HG03378 (cell line): ENCODE results near the gene AP5Z1.
A peak's percentile ranks its signal among the peaks of the same experiment; 100 is the strongest.

Experiments used
- ATAC-seq: cut with Tn5 transposase; IDR thresholded peaks from one replicate; pipeline ENCODE4 v1.9.1; 2021; ENCODE audit warnings: mild to moderate bottlenecking, moderate library complexity; ENCODE audit not compliant: unreplicated experiment

AP5Z1 gene

DNA sequence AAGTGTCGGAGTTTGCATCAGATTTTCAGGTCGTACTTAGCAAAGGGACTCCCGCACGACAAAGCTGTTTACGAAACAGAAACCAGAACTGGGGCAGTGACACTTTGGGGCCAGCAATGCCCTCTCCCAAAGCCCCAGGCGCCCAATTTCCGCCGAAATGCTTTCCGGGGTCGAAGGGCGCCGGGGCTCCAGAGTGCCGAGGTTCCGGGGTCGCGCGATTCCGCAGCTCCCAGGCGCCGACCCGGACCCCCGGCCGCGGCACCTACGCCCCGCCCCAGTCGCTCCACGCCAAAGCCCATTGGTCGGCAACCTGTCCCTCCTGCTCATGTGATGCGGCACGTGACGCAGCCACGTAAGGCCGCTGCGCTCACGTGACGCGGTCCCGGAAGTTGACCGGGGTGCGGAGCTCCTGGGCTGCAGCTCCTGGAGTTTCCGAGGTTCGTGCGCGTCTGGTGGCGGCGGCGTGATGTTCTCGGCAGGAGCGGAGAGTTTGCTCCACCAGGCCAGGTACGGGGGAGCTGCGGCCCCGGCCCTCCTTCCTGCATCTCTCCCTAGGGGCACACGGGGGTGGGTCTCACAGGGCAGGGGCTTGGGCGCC lies at the start of gene AP5Z1:
Gene AP5Z1 (plus strand): TSS at position 374 of the 598 bp plus-strand sequence. CDS start 93 bp downstream, at position 467.
- peak; percentile 66 for ATAC-seq

DNA sequence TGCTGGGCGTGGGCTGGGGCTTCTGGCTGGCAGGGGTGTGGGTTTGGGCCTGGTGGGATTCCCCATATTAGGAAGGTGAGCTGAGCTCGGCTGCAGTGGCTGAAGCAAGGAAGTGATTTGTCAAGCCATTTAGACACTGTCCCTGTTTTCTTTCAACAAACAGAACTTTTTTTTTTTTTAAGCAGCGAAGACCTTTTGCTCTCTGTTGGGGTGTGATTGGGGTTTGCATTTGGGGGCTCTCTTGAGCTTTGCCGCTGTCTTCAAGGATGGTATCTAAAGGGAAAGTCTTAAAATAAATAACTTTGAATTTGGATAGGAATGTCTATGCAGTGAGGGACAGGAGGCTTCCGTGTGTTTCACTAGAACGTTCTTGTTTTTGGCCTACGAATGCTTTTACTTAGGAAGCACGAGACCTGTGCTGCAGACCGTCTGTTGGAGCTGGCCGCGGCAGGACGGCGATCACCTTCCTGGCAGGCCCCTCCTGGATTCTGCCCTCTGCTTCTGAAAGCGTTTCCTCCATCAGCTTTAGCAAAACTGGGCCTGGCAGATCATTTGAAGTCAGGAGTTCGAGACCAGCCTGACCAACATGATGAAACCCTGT lies 49.5 kb upstream of the AP5Z1 start:
- ATAC-seq, result no peak

- no peak for ATAC-seq
Observed at GRCh38 chr7:4726566-4726965, 48.9 kb upstream of the AP5Z1 start.

DNA sequence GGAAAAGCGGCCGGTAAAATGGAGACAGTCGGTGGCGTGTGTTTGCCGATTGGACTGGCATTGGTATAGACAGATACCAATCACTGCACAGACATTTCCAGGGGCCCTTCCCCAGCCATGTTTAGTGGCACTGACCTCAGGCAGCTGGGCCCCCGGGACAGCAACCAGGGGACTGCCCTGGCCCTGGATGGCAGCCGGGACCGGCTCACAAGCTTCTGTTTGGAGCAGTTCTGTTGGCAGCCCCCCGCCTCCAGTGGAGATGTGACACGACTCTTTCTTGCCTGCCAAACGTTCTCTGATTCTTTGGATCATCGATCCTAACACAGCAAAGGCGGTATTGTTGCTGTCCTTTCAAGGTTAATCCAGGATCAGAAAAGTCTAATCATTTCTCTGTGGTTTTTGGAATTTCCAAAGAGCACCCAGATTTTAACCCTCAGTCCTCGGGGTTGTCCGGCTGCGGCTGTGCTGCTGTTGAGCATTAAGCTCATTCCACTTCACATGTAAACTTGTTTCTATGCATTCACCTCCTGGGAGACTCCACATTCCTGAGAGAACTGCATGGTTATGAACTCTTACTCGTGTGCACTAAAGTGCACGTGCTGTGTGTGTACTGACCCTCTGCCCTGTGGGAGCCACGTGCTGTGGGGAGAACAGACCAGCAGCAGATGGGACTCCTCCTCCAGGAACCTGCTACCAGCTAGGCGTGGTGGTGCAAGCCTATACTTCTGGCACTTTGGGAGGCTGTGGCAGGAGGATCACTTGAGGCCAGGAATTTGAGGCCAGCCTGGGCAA lies 47.3 kb upstream of the AP5Z1 start:
- no peak for ATAC-seq

GRCh38 chr7:4729266-4729665 lies 46.2 kb upstream of the AP5Z1 start:
- ATAC-seq, result no peak

DNA sequence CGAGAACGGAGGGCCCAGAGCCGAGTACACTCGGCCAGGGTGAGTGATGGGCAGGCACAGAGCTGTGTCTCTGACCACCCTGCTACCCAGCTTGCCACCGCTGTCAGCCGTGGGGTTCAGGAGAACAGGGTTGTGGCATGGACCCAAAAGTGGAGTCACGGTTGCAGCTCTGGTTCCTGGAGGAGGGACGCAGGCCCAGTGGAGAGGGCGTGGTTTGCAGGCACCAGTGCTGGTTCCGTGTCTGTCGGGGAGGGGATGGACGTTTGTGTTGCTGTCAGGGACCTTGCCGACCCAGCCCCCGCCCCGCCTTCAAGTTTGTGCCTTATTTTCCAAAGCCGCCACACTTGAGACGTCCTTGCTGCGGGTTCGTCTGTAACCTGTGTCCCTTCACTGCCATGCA lies 45.1 kb upstream of the AP5Z1 start:
- ATAC-seq, result no peak

DNA sequence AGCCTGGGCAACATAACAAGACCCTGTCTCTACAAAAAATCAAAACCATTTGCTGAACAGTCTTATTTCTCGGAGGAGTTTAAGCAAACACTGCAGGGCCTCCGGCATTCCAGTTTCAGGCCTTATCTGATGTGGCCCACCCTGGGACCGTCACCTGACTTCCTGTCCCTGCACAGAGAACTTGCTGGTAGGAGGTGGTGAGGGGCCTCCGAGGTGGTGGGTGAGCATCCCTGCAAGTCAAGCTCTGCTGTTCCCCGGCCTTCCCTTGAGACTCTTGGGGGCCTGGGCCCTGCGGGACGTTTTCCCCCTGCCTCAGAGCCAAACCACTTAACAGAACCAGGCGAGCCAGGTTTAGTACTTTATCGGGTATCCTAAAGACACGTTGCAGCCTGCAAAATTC lies 44.5 kb upstream of the AP5Z1 start:
- no peak for ATAC-seq

- no peak for ATAC-seq
Observed at GRCh38 chr7:4731803-4732202, 43.6 kb upstream of the AP5Z1 start.

GRCh38 chr7:4733936-4734528 lies 41.4 kb upstream of the AP5Z1 start:
- ATAC-seq, result no peak

DNA sequence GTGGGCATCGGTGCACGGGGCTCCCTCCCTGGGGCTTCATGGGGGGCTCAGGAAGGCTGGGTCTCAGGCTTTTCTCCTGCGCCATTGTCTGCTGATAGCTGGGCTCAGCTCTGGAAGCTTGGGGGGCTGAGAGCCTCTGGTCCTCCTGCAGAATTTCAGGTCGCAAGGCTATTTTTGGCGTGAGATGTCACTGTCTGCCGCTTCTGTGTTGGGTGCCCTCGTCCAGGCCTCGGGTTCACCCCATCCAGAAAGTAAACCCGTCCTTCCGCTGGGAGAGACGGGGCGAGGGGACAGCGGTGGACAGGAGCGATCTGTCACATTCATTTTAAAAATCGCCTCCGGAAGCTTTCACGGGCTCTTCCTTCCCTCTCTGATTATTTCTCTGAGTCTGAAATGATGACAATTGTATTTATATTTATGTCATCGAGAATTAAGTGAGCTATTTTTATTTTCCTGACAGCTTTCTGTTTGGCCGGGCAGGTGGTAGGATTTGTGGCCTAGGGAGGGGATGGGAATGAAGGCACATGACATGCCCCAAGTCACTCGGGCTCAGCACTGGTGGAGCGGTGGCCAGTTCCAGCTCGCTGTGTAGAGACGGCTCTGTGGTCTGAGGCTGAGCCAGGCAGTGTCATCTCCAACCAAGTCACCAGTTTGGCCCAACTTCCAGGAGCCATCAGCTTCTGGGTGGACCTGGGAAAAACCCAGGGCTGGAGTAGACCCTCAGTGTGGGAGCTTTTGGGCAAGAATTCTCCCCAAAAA lies 40.7 kb upstream of the AP5Z1 start:
- ATAC-seq, result no peak

- ATAC-seq, result no peak
Observed at GRCh38 chr7:4737300-4737699, 38.1 kb upstream of the AP5Z1 start.

GRCh38 chr7:4738711-4739527 lies 36.5 kb upstream of the AP5Z1 start:
- no peak for ATAC-seq

DNA sequence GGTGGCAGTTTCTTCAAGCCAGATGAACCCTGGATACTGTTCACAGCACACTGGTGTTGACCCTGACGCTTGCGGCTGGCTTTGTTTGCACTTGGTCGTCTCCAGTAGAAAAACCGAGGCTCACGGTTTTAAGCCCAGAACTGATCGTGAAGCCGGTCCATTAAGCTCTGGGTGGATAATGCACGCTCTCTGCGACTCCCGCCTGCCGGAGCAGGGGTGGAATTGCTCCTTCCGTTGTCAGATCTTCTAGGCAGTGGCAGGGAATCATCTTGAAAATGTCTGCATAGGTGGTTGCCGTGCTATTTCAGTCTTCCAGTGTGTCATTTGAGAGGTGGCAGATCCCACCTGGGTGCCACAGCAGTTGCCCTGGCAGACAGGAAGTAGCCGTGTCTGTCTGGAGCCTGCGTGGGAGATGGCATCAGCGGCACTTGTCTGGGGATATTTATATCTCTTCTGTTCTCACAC lies 35.9 kb upstream of the AP5Z1 start:
- no peak for ATAC-seq

DNA sequence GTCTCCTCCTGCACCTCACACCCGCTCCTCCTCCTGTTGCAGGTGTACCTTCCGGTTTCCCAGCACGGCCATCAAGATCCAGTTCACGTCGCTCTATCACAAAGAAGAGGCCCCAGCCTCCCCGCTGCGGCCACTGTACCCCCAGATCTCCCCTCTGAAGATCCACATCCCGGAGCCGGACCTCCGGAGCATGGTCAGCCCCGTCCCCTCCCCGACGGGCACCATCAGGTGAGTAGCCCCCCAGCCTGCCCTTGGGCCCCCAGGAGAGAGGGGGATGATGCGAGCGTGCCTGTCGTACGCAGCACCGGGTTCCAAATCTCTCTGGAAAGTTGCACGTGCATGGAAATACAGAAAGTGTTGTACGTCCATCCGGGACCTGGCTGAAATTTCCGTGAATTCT lies 34.6 kb upstream of the AP5Z1 start:
- ATAC-seq, result no peak

DNA sequence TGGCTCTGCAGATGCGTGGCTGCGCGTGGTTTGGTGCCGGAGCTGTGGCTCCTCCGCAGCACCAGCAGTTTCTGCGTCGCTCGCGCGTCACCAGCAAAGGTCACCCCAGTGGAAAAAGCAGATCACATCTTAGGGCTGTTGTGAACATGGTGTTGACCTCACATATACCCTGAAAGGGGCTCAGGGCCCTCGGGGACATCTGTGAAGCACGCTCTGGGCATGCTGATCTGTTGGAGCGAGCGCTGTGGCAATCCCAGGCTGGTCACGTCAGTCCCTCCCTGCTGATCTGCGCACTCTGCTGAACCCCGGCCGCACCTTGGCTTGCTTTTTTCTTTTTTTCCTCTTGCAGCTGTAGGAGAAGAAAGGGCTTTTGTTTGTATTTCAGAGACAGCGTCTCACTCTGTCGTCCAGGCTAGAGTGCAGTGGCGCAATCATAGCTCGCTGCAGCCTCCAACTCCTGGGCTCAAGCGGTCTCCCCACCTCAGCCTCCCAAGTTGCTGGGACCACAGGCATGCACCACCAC lies 33.3 kb upstream of the AP5Z1 start:
- no peak for ATAC-seq

- ATAC-seq, result no peak
Observed at GRCh38 chr7:4742852-4743251, 32.6 kb upstream of the AP5Z1 start.

- ATAC-seq, result peak; percentile 54
Observed at GRCh38 chr7:4744391-4745264, 30.8 kb upstream of the AP5Z1 start.

DNA sequence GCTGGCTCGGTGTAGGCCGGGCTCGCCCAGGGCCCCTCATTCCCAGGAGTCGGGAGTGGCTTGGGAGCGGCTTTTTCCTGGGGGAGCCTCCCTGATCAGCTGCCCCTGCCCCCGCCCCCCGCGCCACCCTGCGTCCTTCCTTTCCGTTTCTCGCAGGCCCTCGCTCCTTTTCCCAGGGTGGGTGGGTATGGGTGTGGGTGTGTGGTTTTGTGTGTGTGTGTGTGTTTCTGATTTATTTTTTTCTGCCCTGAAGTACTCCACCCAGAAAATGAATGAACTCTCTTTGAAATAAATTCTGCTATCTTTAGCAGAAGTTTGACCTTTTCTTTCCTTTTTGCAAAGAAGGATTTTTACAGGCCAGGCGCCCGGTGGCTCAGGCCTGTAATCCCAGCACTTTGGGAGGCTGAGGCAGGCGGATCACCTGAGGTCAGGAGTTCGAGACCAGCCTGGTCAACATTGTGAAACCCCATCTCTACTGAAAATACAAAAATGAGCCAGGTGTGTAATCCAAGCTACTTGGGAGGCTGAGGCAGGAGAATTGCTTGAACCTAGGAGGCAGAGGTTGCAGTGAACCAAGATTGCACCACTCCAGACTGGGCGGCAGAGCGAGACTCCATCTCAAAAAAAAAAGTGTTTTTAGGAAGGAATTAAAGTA lies 30.0 kb upstream of the AP5Z1 start:
- ATAC-seq, result no peak
